IMR-90 (cell line): Measurements from ENCODE around the gene AHCTF1. TPM values are rescaled to one million over a fixed set of nuclear protein-coding genes. Genes with fewer than 3 reads are reported as not detected.

Experiments used
- ATAC-seq: fragments of 200-7000 bp; cut with Tn5 transposase; 2 replicates; pipeline ENCODE4 v1.9.1; 2020; ENCODE audit warnings: low read depth, mild to moderate bottlenecking, moderate library complexity
- BruUV-seq: library from RNA; stranded (reverse); fragments of 400-500 nt; replicated peaks from 2 replicates; lab custom pipeline; 2021; lab: Mats Ljungman, UMichigan
- CTCF ChIA-PET: fragments of 300-600 bp; formaldehyde crosslinking; extraction: SDS; loops from one replicate; lab custom pipeline; 2021; ENCODE audit warnings: antibody characterized with exemption; lab: Yijun Ruan, JAX
- POLR2A ChIA-PET: fragments of 300-600 bp; sonication (Branson Sonifier 250); formaldehyde crosslinking; loops from one replicate; lab custom pipeline; 2022; ENCODE audit warnings: antibody characterized with exemption; ENCODE audit not compliant: unreplicated experiment; lab: Charles Lee
- DNase-seq: peaks from one replicate; pipeline ENCODE4 v3.0.0; 2013
- H2AFZ ChIP-seq: replicated peaks from 2 replicates; pipeline ENCODE3; 2013; ENCODE audit warnings: low read length, mild to moderate bottlenecking; ENCODE audit not compliant: poor library complexity
- H2AK5ac ChIP-seq: 2 replicates; pipeline ENCODE4 v1.6.1; 2013; ENCODE audit warnings: low read depth, low read length, inconsistent platforms
- H2AK9ac ChIP-seq: replicated peaks from 2 replicates; pipeline ENCODE3; 2013; ENCODE audit warnings: mild to moderate bottlenecking, low read depth, low read length, moderate library complexity; ENCODE audit not compliant: poor library complexity
- H2BK120ac ChIP-seq: 2 replicates; pipeline ENCODE4 v1.6.1; 2013; ENCODE audit warnings: low read depth, low read length, inconsistent platforms
- H2BK15ac ChIP-seq: 3 replicates; pipeline ENCODE4 v1.6.1; 2013; ENCODE audit warnings: low read depth, low read length, inconsistent platforms
- H2BK20ac ChIP-seq: 2 replicates; pipeline ENCODE4 v1.6.1; 2013; ENCODE audit warnings: low read depth, mild to moderate bottlenecking, inconsistent platforms, low read length, moderate library complexity
- H2BK5ac ChIP-seq: 2 replicates; pipeline ENCODE4 v1.6.1; 2013; ENCODE audit warnings: mild to moderate bottlenecking, low read depth, low read length, inconsistent platforms; ENCODE audit not compliant: poor library complexity, severe bottlenecking
- H3K14ac ChIP-seq: replicated peaks from 2 replicates; pipeline ENCODE4 v1.6.1; 2013; ENCODE audit warnings: low read depth, low read length, inconsistent platforms
- H3K18ac ChIP-seq: 2 replicates; pipeline ENCODE4 v1.6.1; 2013; ENCODE audit warnings: low read depth, low read length, control low read depth
- H3K23ac ChIP-seq: 2 replicates; pipeline ENCODE4 v1.6.1; 2013; ENCODE audit warnings: low read depth, low read length, inconsistent platforms
- H3K27ac ChIP-seq: 2 replicates; pipeline ENCODE4 v1.5.1; 2013; ENCODE audit warnings: mild to moderate bottlenecking, control low read depth, low read length; ENCODE audit not compliant: insufficient read depth
- H3K27me3 ChIP-seq: 2 replicates; pipeline ENCODE4 v1.6.1; 2013; ENCODE audit warnings: low read length; ENCODE audit not compliant: control insufficient read depth, insufficient read depth
- H3K36me3 ChIP-seq: 2 replicates; pipeline ENCODE4 v1.6.1; 2013; ENCODE audit warnings: low read length, mixed read lengths; ENCODE audit not compliant: control insufficient read depth, insufficient read depth
- H3K4ac ChIP-seq: 2 replicates; pipeline ENCODE4 v1.6.1; 2013; ENCODE audit warnings: low read depth, low read length, inconsistent platforms
- H3K4me1 ChIP-seq: 2 replicates; pipeline ENCODE4 v1.6.1; 2013; ENCODE audit warnings: low read length, mixed read lengths; ENCODE audit not compliant: control insufficient read depth, insufficient read depth
- H3K4me2 ChIP-seq: 2 replicates; pipeline ENCODE4 v1.6.1; 2013; ENCODE audit warnings: low read depth, mild to moderate bottlenecking, control low read depth, low read length, moderate library complexity
- H3K4me3 ChIP-seq: 2 replicates; pipeline ENCODE4 v1.5.1; 2013; ENCODE audit warnings: low read depth, mild to moderate bottlenecking, control low read depth, low read length, moderate library complexity; ENCODE audit not compliant: insufficient read depth
- H3K56ac ChIP-seq: 2 replicates; pipeline ENCODE4 v1.6.1; 2013; ENCODE audit warnings: low read length, inconsistent platforms; ENCODE audit not compliant: insufficient read depth; ENCODE audit errors: extremely low read depth
- H3K79me1 ChIP-seq, 2 experiments: 2 replicates each; pipeline ENCODE4 v1.6.1; 2013; ENCODE audit warnings: low read length in 2 of 2, inconsistent platforms in 1 of 2, low read depth in 1 of 2
- H3K9ac ChIP-seq: 2 replicates; pipeline ENCODE4 v1.6.1; 2013; ENCODE audit warnings: low read depth, low read length, control low read depth
- H3K9me1 ChIP-seq: 2 replicates; pipeline ENCODE4 v1.6.1; 2013; ENCODE audit warnings: low read length, inconsistent platforms; ENCODE audit not compliant: insufficient read depth
- H3K9me3 ChIP-seq: 2 replicates; pipeline ENCODE4 v1.6.1; 2013; ENCODE audit warnings: low read length; ENCODE audit not compliant: control insufficient read depth, insufficient read depth
- H4K20me1 ChIP-seq: 2 replicates; pipeline ENCODE4 v1.6.1; 2013; ENCODE audit warnings: low read length, inconsistent platforms; ENCODE audit not compliant: insufficient read depth
- H4K5ac ChIP-seq: 2 replicates; pipeline ENCODE4 v1.6.1; 2013; ENCODE audit warnings: mild to moderate bottlenecking, low read depth, low read length, control low read depth
- H4K8ac ChIP-seq, 2 experiments: 2 replicates each; pipeline ENCODE4 v1.6.1; 2013; ENCODE audit warnings: low read depth in 2 of 2, low read length in 2 of 2, control low read depth in 1 of 2, inconsistent platforms in 1 of 2
- H4K91ac ChIP-seq: 2 replicates; pipeline ENCODE4 v1.6.1; 2013; ENCODE audit warnings: low read depth, low read length, inconsistent platforms; ENCODE audit not compliant: insufficient read depth
- BHLHE40 ChIP-seq: fragments of 150-350 bp; IDR thresholded peaks from 2 replicates; pipeline ENCODE4 v1.6.1; 2016; ENCODE audit warnings: mild to moderate bottlenecking, low read depth, low read length
- CEBPB ChIP-seq: IDR thresholded peaks from 2 replicates; pipeline ENCODE4 v1.6.1; 2012; ENCODE audit warnings: low read depth, low read length, improper control_type of control experiment
- CHD1 ChIP-seq: IDR thresholded peaks from 2 replicates; pipeline ENCODE4 v1.6.1; 2012; ENCODE audit warnings: low read depth, low read length, improper control_type of control experiment
- CTCF ChIP-seq: conservative IDR thresholded peaks from 2 replicates; pipeline ENCODE4 v1.5.1; 2012; ENCODE audit warnings: mild to moderate bottlenecking, low read depth, low read length, improper control_type of control experiment
- ELK1 ChIP-seq: fragments of 150-350 bp; IDR thresholded peaks from 2 replicates; pipeline ENCODE4 v1.6.1; 2016; ENCODE audit warnings: low read depth, mild to moderate bottlenecking, low read length, moderate library complexity, borderline replicate concordance
- FOS ChIP-seq: fragments of 150-350 bp; IDR thresholded peaks from 2 replicates; pipeline ENCODE4 v1.6.1; 2016; ENCODE audit warnings: low read depth, low read length
- MAFK ChIP-seq: IDR thresholded peaks from 2 replicates; pipeline ENCODE4 v1.6.1; 2012; ENCODE audit warnings: low read depth, low read length, improper control_type of control experiment
- MAZ ChIP-seq: IDR thresholded peaks from 2 replicates; pipeline ENCODE4 v1.6.1; 2012; ENCODE audit warnings: low read depth, mild to moderate bottlenecking, low read length, improper control_type of control experiment, moderate library complexity, borderline replicate concordance
- MXI1 ChIP-seq: IDR thresholded peaks from 2 replicates; pipeline ENCODE4 v1.6.1; 2012; ENCODE audit warnings: low read depth, mild to moderate bottlenecking, low read length, moderate library complexity, borderline replicate concordance
- NFE2L2 ChIP-seq: fragments of 150-350 bp; IDR thresholded peaks from 2 replicates; pipeline ENCODE4 v1.6.1; 2016; ENCODE audit warnings: low read depth, mild to moderate bottlenecking, low read length
- POLR2A ChIP-seq: IDR thresholded peaks from 2 replicates; pipeline ENCODE4 v1.6.1; 2012; ENCODE audit warnings: mild to moderate bottlenecking, low read depth, low read length
- RAD21 ChIP-seq: IDR thresholded peaks from 2 replicates; pipeline ENCODE4 v1.6.1; 2012; ENCODE audit warnings: low read length, improper control_type of control experiment
- RCOR1 ChIP-seq: IDR thresholded peaks from 2 replicates; pipeline ENCODE4 v1.6.1; 2012; ENCODE audit warnings: mild to moderate bottlenecking, low read length, improper control_type of control experiment; ENCODE audit not compliant: insufficient replicate concordance
- RFX5 ChIP-seq: IDR thresholded peaks from 2 replicates; pipeline ENCODE4 v1.8.0; 2012; ENCODE audit warnings: low read depth, mild to moderate bottlenecking, low read length, moderate library complexity
- SMC3 ChIP-seq: fragments of 150-350 bp; IDR thresholded peaks from 2 replicates; pipeline ENCODE4 v1.6.1; 2016; ENCODE audit warnings: low read depth, mild to moderate bottlenecking, antibody characterized with exemption, low read length, moderate library complexity
- USF2 ChIP-seq: fragments of 150-350 bp; IDR thresholded peaks from 2 replicates; pipeline ENCODE4 v1.6.1; 2017; ENCODE audit warnings: mild to moderate bottlenecking, antibody characterized with exemption, low read length, low read depth
- WGBS, 2 experiments: methylation state at CpG; one replicate each; pipeline versions ENCODE4 v1.1.5 to v1.1.7; 2013; ENCODE audit warnings: missing lambda C conversion rate in 2 of 2; ENCODE audit not compliant: insufficient read length in 1 of 2; ENCODE audit errors: extremely low coverage in 2 of 2; 5-methylcytosine and 5-hydroxymethylcytosine counted together
- dilution Hi-C: fragments of 300-500 bp; cut with HindIII; formaldehyde crosslinking; loops from one replicate; pipeline ENCODE4 v1.14.3; 2018; ENCODE audit warnings: low sequenced_read_pairs; ENCODE audit not compliant: unreplicated experiment
- in situ Hi-C: fragments of 300-500 bp; cut with MboI; formaldehyde crosslinking; loops from 3 replicates; pipeline ENCODE4 v1.14.3; 2019; ENCODE audit warnings: low sequenced_read_pairs, inconsistent platforms, mixed read lengths
- intact Hi-C: fragments of 100-400 bp; cut with micrococcal nuclease; formaldehyde crosslinking; loops from 2 replicates; pipeline ENCODE4 v1.10.0; 2022
- polyA plus RNA-seq, 3 experiments: library from polyadenylated mRNA; depleted of rRNA; stranded (reverse); fragments of >200 nt; gene quantifications; 2 replicates each; pipeline ENCODE4 v1.2.3, GENCODE V29; 2012; ENCODE audit warnings: low replicate concordance in 1 of 3
- total RNA-seq: library from RNA; depleted of rRNA; stranded (reverse); fragments of >200 nt; gene quantifications from 2 replicates; pipeline ENCODE4 v1.2.3, GENCODE V29; 2012

AHCTF1 gene
- total and polyA plus RNA-seq, 2 of the 4 experiments (the other 2 are of a cell fraction) = 8.9 to 29.0 TPM

GRCh38 chr1:246797157-246797556 lies 134.6 kb downstream of the AHCTF1 start:
- no peaks in the 10 kb centered on the region for H4K20me1 ChIP-seq
- H3K56ac ChIP-seq = no peak overlapping the region
- no TSS peak for BruUV-seq
- H2AK9ac ChIP-seq = no peak overlapping the region
- dilution Hi-C loops = no loop called here
- H4K8ac ChIP-seq = no peak overlapping the region
- H3K4me2 ChIP-seq = no peak overlapping the region
- H3K79me1 ChIP-seq = no peaks in the 10 kb centered on the region
- no peak overlapping the region for H3K27ac ChIP-seq
- ChIA-PET POLR2A (no interaction called here), CTCF (no interaction called here)
- H3K9me3 ChIP-seq = no peaks in the 10 kb centered on the region
- no peaks in the 10 kb centered on the region for H3K36me3 ChIP-seq
- ATAC-seq = no peak
- no peak for DNase-seq
- in situ Hi-C loops = no loop called here
- no peak overlapping the region for H3K14ac ChIP-seq
- no peak overlapping the region for H2BK120ac ChIP-seq
- TF ChIP-seq BHLHE40 (no peak), ELK1 (no peak), CTCF (no peak), CEBPB (no peak), NFE2L2 (no peak), POLR2A (no peak), SMC3 (no peak), MAZ (no peak), USF2 (no peak), FOS (no peak), RFX5 (no peak), RAD21 (no peak), CHD1 (no peak), MAFK (no peak), MXI1 (no peak), RCOR1 (no peak)
- no peak overlapping the region for H4K91ac ChIP-seq
- H3K4ac ChIP-seq = no peak overlapping the region
- no peak overlapping the region for H3K9ac ChIP-seq
- H2BK5ac ChIP-seq = no peak overlapping the region
- H2BK20ac ChIP-seq = no peak overlapping the region
- H4K5ac ChIP-seq = no peak overlapping the region
- H2BK15ac ChIP-seq = no peak overlapping the region
- no peak overlapping the region for H3K4me3 ChIP-seq
- peaks cover 6% of the 10 kb centered on the region; the same call in 1 of the 2 replicates for H3K4me1 ChIP-seq
- intact Hi-C loops = no loop called here
- H3K18ac ChIP-seq = no peak overlapping the region
- H3K9me1 ChIP-seq = peaks cover 6% of the 10 kb centered on the region; the same call in 1 of the 2 replicates
- H3K27me3 ChIP-seq = peaks cover 22% of the 10 kb centered on the region; the same call in 1 of the 2 replicates
- 92% methylated on average over 4 of the region's 8 CpGs; no CpG with 5 or more reads in 1 of the 2 experiments for WGBS, 2 experiments
- no peak overlapping the region for H3K23ac ChIP-seq
- no peak overlapping the region for H2AFZ ChIP-seq
- no peak overlapping the region for H2AK5ac ChIP-seq
